SW 1271 (cell line): ENCODE data around the gene OR2B6.
"Not testable (repeated sequence)": the region's sequence is repeated elsewhere in the genome, so short reads cannot be mapped to it uniquely, and the experiment has no call there.

Source experiments
- DNase-seq, 2 experiments: peaks; one replicate each; lab custom pipeline; 2025; lab: John Stamatoyannopoulos, UW

The OR2B6 gene

GRCh38 chr6:27956941-27957340 is at the start of gene OR2B6:
Gene OR2B6 (plus strand): TSS chr6:27957241. CDS start chr6:27957241, 0 bp downstream.
- no peak for DNase-seq

GRCh38 chr6:27908017-27908416 is 49.0 kb upstream of the OR2B6 start:
- DNase-seq: no peak

DNA sequence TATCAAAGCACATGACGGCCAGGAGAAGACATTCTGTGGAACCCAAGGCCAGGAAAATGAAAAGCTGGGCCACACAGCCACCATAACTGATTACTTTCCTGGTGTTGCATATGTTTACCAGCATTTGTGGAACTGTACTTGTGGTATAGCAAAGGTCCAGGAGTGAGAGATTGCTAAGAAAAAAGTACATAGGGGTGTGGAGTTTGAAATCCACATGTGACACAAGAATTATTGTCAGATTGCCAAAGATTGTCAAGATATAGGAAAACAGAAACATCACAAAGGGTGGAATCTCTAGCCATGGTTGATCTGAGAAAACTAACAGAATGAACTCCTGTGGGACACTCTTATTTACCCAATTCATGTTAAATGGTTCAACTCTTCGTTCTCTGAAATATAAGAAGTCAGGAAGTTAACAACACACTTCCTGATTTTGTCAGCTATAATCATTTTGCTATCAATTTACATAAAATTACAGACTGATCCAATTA is 45.0 kb upstream of the OR2B6 start, which contains the start of gene OR2B2:
Gene OR2B2, minus strand, starts transcription at position 441 of the 491 bp plus-strand sequence. Its CDS starts 77 bp downstream, at position 364.
- no peak for DNase-seq

DNA sequence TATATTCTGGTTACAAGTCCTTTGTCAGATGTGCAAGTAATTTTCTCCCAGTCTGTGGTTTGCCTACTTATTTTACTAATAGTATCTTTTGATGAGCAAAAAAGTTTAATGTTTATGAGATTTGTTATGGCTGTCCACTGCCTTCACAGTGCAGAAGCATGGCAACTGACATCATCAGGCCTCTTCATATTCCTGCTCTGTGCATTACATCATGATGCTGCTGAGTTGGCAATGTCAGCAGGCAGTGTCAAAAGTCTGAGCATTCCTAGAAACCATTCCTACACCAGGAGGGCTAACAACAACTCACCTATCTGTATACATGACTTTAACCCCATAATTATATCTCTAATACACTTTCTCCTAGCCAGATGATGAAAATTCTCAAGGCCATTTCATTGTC is 34.1 kb upstream of the OR2B6 start:
- DNase-seq: no peak

DNA sequence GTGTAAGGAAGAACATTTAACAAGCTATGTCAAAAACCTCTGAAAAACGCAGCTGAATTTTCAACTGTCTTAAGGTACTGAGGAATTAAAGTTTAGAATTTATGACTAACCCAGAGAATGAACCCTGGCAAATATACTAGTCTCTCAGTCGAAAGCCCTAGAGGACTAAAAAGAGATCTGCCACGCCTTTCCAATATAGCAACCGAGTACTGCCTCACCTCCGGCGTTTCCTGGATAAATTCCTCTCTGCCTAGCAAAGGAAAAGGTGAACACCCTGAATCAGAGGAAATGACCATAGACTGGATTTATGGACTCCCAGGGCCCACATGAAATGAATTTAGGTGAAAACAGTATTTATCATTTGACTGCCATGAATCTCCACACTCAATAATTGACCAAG is 32.9 kb upstream of the OR2B6 start:
- no peak for DNase-seq

- not testable (repeated sequence) for DNase-seq
Measured at GRCh38 chr6:27928041-27928440, 29.0 kb upstream of the OR2B6 start.

DNA sequence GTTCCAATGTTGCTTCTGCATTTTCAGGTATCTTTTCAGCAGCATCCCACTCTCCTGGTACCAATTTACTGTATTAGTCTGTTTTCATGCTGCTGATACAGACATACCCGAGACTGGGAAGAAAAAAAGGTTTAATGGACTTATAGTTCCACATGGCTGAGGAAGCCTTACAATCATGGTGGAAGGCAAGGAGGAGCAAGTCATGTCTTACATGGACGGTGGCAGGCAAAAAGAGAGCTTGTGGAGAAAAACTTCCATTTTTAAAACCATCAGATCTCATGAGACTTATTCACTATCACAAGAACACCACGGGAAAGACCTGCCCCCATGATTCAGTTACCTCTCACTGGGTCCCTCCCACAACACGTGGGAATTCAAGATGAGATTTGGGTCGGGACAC is 27.1 kb upstream of the OR2B6 start:
- not testable (repeated sequence) for DNase-seq

DNA sequence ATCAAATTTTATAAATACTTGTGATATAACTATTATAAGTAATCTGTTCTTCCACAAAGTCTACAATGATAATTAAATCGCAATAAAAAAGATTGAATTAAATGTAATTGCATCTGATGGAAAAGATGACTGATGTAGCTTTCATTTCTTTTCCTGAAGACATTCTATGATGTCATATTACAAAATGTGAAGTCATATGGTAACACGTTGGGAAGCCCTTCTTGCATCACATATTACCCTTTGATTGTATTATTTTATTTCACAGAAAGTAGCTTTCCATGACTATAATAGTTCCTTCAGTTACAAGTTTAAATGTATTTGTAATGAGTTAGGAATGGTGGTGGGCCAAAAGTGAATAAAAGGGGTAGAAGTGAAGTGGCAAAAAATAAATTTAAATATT is 25.8 kb upstream of the OR2B6 start:
- DNase-seq: no peak

DNA sequence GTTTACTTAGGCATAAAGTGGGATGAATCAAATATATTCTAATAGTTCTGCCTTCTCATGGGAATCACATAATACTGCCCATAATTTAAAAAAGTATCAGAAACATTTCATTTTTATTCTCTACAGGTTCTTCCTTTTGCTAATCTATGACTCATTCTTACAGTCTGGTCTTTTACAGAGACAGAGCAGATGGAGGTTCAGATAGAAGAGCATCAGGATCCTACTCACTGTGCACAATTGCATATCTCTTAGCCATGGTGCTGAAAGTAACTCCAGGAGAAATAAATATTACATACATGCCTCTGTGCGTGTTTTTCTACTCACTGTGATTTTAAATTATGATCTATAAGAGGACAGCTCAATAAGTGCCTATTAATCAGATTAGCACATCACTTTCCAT is 16.3 kb upstream of the OR2B6 start:
- no peak for DNase-seq

GRCh38 chr6:27943072-27943471 is 14.0 kb upstream of the OR2B6 start:
- not testable (repeated sequence) for DNase-seq

- no peak for DNase-seq
Measured at GRCh38 chr6:27948237-27948636, 8.8 kb upstream of the OR2B6 start.

- no peak for DNase-seq
Measured at GRCh38 chr6:27951040-27951439, 6.0 kb upstream of the OR2B6 start.

DNA sequence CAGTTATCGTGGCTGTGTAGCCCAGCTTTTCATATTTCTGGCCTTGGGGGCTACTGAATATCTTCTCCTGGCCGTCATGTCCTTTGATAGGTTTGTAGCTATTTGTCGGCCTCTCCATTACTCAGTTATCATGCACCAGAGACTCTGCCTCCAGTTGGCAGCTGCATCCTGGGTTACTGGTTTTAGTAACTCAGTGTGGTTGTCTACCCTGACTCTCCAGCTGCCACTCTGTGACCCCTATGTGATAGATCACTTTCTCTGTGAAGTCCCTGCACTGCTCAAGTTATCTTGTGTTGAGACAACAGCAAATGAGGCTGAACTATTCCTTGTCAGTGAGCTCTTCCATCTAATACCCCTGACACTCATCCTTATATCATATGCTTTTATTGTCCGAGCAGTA is 475 bp downstream of the OR2B6 start:
- no peak for DNase-seq

- no peak for DNase-seq
Measured at GRCh38 chr6:27962506-27962905, 5.5 kb downstream of the OR2B6 start.

GRCh38 chr6:27966044-27966443 is 9.0 kb downstream of the OR2B6 start:
- DNase-seq: no peak

DNA sequence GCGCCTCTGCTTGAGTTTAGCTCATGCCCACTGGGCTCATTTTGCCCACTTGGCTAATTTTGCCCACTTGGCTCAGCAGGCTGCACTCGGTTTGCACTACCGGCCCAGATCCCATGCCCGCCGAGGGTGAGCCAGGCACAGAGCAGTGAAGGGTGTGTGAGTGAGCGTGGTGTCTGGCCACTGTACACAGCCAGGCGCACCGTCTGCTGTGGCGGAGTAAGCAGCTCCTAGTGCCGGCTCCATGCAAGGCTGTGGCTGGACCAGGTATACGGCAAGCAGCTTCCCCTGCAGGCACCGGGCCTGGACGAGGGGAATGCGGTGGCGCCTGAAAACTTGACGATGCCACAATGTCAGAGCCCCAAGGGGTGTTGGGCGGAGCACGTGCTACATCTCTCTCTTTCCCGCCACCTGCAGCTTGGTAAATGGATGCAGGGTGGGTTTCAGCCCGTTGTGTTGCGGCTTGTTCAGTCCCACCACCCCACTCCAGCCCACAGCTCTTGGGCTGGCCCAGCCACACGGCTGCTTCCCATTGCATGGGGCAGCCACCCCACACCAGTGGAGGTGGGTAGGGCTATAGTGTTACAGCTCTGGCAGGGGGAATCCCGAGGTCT is 9.9 kb downstream of the OR2B6 start:
- no peak for DNase-seq

GRCh38 chr6:27970444-27970843 is 13.4 kb downstream of the OR2B6 start:
- no peak for DNase-seq

DNA sequence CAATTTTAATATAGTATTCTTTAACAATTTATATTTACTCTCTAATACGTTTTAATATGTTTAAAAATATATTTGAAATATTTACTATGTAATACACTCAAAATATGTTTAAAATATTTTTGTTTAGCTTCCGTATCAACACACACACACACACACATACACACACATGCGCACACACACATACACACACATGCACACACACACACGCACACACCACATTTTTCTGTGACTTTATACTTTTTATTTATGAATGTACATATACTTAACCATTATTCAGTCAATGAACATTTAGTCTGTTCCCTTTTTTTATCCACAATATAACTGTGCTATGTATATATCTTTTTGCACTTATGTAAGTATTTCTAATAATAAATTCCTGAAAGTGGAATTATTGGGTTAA is 15.7 kb downstream of the OR2B6 start:
- DNase-seq: no peak

DNA sequence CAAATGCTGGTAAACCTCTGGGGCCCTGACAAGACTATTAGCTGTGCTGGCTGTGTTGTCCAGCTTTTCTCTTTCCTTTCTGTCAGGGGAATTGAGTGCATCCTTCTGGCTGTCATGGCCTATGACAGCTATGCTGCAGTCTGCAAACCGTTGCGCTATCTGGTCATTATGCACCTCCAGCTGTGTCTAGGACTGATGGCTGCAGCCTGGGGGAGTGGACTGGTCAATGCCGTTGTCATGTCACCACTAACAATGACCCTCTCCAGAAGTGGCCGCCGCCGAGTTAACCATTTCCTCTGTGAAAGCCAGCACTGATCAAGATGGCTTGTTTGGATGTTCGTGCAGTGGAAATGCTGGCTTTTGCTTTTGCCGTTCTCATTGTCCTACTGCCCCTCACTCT is 20.3 kb downstream of the OR2B6 start:
- DNase-seq: no peak

DNA sequence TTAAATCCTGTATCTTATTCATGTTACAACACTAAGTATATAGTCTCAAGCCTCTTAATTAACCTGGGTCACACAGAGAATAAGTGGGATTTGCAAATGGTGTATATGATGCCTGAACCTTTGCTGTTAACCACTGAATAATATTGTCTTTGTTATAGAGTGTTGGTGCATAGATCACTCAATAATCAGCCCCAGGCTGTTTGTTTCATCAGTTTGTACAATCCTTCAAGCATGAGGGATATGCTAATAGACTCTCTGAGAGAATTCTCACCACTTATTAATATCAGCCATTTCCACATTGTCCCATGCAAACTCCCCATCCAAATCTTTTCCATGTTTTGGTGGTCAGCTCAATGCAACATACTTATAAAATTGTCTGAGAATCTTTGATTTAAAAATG is 21.7 kb downstream of the OR2B6 start:
- DNase-seq: no peak

- DNase-seq: no peak
Measured at GRCh38 chr6:27980111-27980510, 23.1 kb downstream of the OR2B6 start.

DNA sequence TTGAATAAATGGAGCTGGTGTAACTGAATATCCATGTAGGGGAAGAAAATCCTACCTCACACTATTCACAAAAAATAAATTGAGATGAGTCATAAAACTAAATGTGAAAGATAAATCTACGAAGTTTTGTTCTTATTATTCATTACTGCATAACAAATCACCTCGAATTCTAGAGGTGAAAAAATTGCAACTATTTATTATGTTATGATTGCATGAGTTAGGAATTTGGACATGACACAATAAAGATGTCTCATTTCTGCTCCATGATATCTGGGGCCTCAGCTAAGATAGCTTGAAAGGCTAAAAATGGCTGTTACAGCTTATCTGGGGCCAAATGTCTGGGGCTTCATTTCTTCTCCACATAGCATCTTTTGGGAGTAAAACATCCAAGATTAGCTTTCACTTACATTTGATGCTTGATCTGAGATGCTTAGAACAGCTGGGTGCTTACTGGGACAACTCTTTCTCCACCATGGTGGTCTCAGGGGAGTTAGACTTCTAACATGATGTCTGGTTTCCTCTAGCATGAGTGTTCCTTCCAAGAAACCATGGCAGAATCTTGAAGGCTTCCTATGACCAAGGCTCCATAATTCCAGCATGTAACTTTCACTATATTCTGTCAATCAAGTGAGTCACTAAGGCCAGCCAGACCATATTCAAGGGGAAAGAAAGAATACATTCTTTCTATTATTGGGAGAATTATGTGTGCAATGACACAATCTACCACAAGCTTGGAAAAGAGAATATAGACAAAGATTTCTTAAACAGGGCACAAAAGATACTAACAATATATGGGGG is 30.1 kb downstream of the OR2B6 start:
- DNase-seq: peak; percentile 11 to 22

DNA sequence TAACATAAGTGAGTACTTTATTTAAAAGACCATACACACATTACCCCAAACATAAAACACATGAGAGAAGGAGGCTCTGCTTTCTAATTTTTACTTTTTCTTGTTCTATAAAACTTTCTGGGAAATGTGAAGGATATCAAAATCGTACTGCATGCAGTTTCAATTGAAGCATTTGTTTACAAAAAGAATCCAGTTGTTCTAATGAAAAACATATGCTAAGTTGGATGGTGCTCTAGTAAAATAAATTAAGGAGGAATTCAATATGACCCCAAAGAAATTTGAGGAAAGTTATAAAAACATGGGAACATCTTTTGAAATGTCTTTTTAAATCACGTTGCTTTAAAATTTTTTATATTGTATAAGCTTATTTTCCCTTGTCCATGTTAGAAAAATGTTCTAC is 37.6 kb downstream of the OR2B6 start:
- no peak for DNase-seq
